ENCODE data around the gene F12. TPM values are rescaled to one million over a fixed set of nuclear protein-coding genes. Genes with fewer than 3 reads are reported as not detected.

F12 gene
- total RNA-seq, 1 donor from 2014 or later = 2.8 TPM

- Mint-ChIP-seq H3K36me3 (ENCODE audit: low read depth) (peaks cover 27% of the 10 kb centered on the region), H3K4me1 (peaks cover 38% of the 10 kb centered on the region), H3K9me3 (no peaks in the 10 kb centered on the region), H3K27me3 (no peaks in the 10 kb centered on the region), H3K4me3 (peak overlapping the region; percentile 38), H3K27ac (peak overlapping the region; percentile 22)
- no peak for DNase-seq
- intact Hi-C loops (cut with micrococcal nuclease) = loop anchor here (10.0 kb wide), 1 partner anchor 259 kb away; no protein-coding TSS in a partner anchor
These were observed 35.6 kb downstream of the F12 start for GRCh38 chr5:177373806-177374205.

GRCh38 chr5:177372910-177373309, 36.5 kb downstream of the F12 start:
- Mint-ChIP-seq H3K36me3 (ENCODE audit: low read depth) (peaks cover 36% of the 10 kb centered on the region), H3K4me1 (peaks cover 43% of the 10 kb centered on the region), H3K9me3 (no peaks in the 10 kb centered on the region), H3K27ac (peak overlapping the region; percentile 85), H3K27me3 (no peaks in the 10 kb centered on the region), H3K4me3 (peak overlapping the region; percentile 43)
- intact Hi-C loops (cut with micrococcal nuclease) = loop anchor here (1.0 to 10.0 kb wide), 2 partner anchors 9 to 258 kb away; no protein-coding TSS in a partner anchor
- no peak for DNase-seq

- peak overlapping the region; percentile 85 for H3K27ac Mint-ChIP-seq
- peak; percentile 73 for DNase-seq
These were observed 37.1 kb downstream of the F12 start for GRCh38 chr5:177372034-177372896.

GRCh38 chr5:177371120-177372033, 38.0 kb downstream of the F12 start:
- no peak overlapping the region for H3K27ac Mint-ChIP-seq
- no peaks in the 10 kb centered on the region for H3K27me3 Mint-ChIP-seq
- DNase-seq = no peak
- no peaks in the 10 kb centered on the region for H3K9me3 Mint-ChIP-seq
- H3K4me3 Mint-ChIP-seq = peak overlapping the region; percentile 43
- intact Hi-C loops (cut with micrococcal nuclease) = loop anchor here (1.0 to 10.0 kb wide), 3 partner anchors 7 to 257 kb away; partner anchors contain the start of gene RGS14
- peaks cover 43% of the 10 kb centered on the region for H3K4me1 Mint-ChIP-seq
- peaks cover 41% of the 10 kb centered on the region for H3K36me3 Mint-ChIP-seq (ENCODE audit: low read depth)

More at GRCh38 chr5:177372034-177372896, 37.1 kb downstream of the F12 start:
- Mint-ChIP-seq H3K4me3 (peak overlapping the region; percentile 43), H3K4me1 (peaks cover 43% of the 10 kb centered on the region), H3K36me3 (ENCODE audit: low read depth) (peaks cover 36% of the 10 kb centered on the region), H3K9me3 (no peaks in the 10 kb centered on the region), H3K27me3 (no peaks in the 10 kb centered on the region)
- intact Hi-C loops (cut with micrococcal nuclease) = loop anchor here (1.0 to 10.0 kb wide), 2 partner anchors 8 to 257 kb away; no protein-coding TSS in a partner anchor

- Mint-ChIP-seq H3K27me3 (no peaks in the 10 kb centered on the region), H3K9me3 (no peaks in the 10 kb centered on the region), H3K36me3 (ENCODE audit: low read depth) (peaks cover 44% of the 10 kb centered on the region), H3K4me1 (peaks cover 46% of the 10 kb centered on the region), H3K4me3 (peak overlapping the region; percentile 76), H3K27ac (no peak overlapping the region)
- intact Hi-C loops (cut with micrococcal nuclease) = loop anchor here (2.0 to 10.0 kb wide), 2 partner anchors 14 to 256 kb away; partner anchors contain the start of gene RGS14
- DNase-seq = peak; percentile 88
These were observed 38.8 kb downstream of the F12 start for GRCh38 chr5:177370488-177371119.

- Mint-ChIP-seq H3K27me3 (no peaks in the 10 kb centered on the region), H3K9me3 (no peaks in the 10 kb centered on the region), H3K36me3 (ENCODE audit: low read depth) (peaks cover 44% of the 10 kb centered on the region), H3K4me1 (peaks cover 48% of the 10 kb centered on the region), H3K27ac (no peak overlapping the region), H3K4me3 (no peak overlapping the region)
- intact Hi-C loops (cut with micrococcal nuclease) = loop anchor here (2.0 to 10.0 kb wide), 2 partner anchors 13 to 255 kb away; partner anchors contain the start of gene RGS14
- DNase-seq = no peak
These were observed 39.5 kb downstream of the F12 start for GRCh38 chr5:177369645-177370440.

GRCh38 chr5:177368869-177369644, 40.3 kb downstream of the F12 start:
- peaks cover 52% of the 10 kb centered on the region for H3K4me1 Mint-ChIP-seq
- peak; percentile 81 for DNase-seq
- peaks cover 42% of the 10 kb centered on the region for H3K36me3 Mint-ChIP-seq (ENCODE audit: low read depth)

GRCh38 chr5:177367981-177368868, 41.1 kb downstream of the F12 start:
- Mint-ChIP-seq H3K27ac (peak overlapping the region; percentile 61), H3K9me3 (no peaks in the 10 kb centered on the region), H3K4me3 (no peak overlapping the region), H3K36me3 (ENCODE audit: low read depth) (peaks cover 42% of the 10 kb centered on the region), H3K27me3 (no peaks in the 10 kb centered on the region), H3K4me1 (peaks cover 53% of the 10 kb centered on the region)
- intact Hi-C loops (cut with micrococcal nuclease) = no loop called here
- no peak for DNase-seq

More at GRCh38 chr5:177368869-177369644, 40.3 kb downstream of the F12 start:
- Mint-ChIP-seq H3K4me3 (peak overlapping the region; percentile 43), H3K27ac (peak overlapping the region; percentile 22), H3K27me3 (no peaks in the 10 kb centered on the region), H3K9me3 (no peaks in the 10 kb centered on the region)
- intact Hi-C loops (cut with micrococcal nuclease) = no loop called here

- Mint-ChIP-seq H3K4me3 (no peak overlapping the region), H3K27ac (no peak overlapping the region), H3K4me1 (peaks cover 51% of the 10 kb centered on the region), H3K27me3 (no peaks in the 10 kb centered on the region), H3K36me3 (ENCODE audit: low read depth) (peaks cover 38% of the 10 kb centered on the region), H3K9me3 (no peaks in the 10 kb centered on the region)
- no peak for DNase-seq
- intact Hi-C loops (cut with micrococcal nuclease) = no loop called here
These were observed 42.0 kb downstream of the F12 start for GRCh38 chr5:177367323-177367848.

- intact Hi-C loops (cut with micrococcal nuclease) = no loop called here
- no peak overlapping the region for H3K4me3 Mint-ChIP-seq
- no peak for DNase-seq
- H3K4me1 Mint-ChIP-seq = peaks cover 52% of the 10 kb centered on the region
- no peaks in the 10 kb centered on the region for H3K27me3 Mint-ChIP-seq
- no peaks in the 10 kb centered on the region for H3K9me3 Mint-ChIP-seq
- H3K27ac Mint-ChIP-seq = no peak overlapping the region
- H3K36me3 Mint-ChIP-seq (ENCODE audit: low read depth) = peaks cover 36% of the 10 kb centered on the region
These were observed 42.6 kb downstream of the F12 start for GRCh38 chr5:177366528-177367322.

All from activated CD4-positive, alpha-beta T cell treated with anti-CD3 and anti-CD28 coated beads, Interleukin-2, amount 10 ng/mL, durations not matched to agents 24 days and 14 days (primary cell).